ENCODE data around the gene RSAD2. TPM values are rescaled to one million over a fixed set of nuclear protein-coding genes. Genes with fewer than 3 reads are reported as not detected.

RSAD2 gene
- total and polyA plus RNA-seq, 2 donors (not counting 1 experiment from before 2014, with no cell fraction given): 0.17 to 1.7 TPM

- no peak overlapping the region for H3K4me2 ChIP-seq (ENCODE audit: extremely low read depth, insufficient read depth, low read length)
- no peak overlapping the region for H2AFZ ChIP-seq (ENCODE audit: low read length)
- no peak overlapping the region for H3K4me3 ChIP-seq (replicated peaks in 1 of 4; ENCODE audit: control extremely low read depth in 1 of 4, insufficient read depth in 1 of 4, low read depth in 3 of 4, low read length in 4 of 4)
- peaks cover 9% of the 10 kb centered on the region for H3K27me3 ChIP-seq (ENCODE audit: control insufficient read depth, insufficient read depth, low read length)
- H3K36me3 ChIP-seq (ENCODE audit: control insufficient read depth, insufficient read depth, low read length): no peaks in the 10 kb centered on the region
- H3K79me2 ChIP-seq (ENCODE audit: control insufficient read depth, insufficient read depth, low read length): no peaks in the 10 kb centered on the region
- DNase-seq (ENCODE audit: low read depth in 2 of 2): no peak
- no peaks in the 10 kb centered on the region for H3K4me1 ChIP-seq (ENCODE audit: control insufficient read depth, extremely low read depth, insufficient read depth, low read length)
- H3K9ac ChIP-seq (ENCODE audit: insufficient read depth, low read length): no peak overlapping the region
- no peak overlapping the region for H3K27ac ChIP-seq (ENCODE audit: insufficient read depth, low read length)
- H4K20me1 ChIP-seq (ENCODE audit: control insufficient read depth, extremely low read depth, insufficient read depth, low read length): no peaks in the 10 kb centered on the region
- TF ChIP-seq CTCF (conservative IDR thresholded peaks at IDR 0.05 in 1 of 2, IDR thresholded peaks at IDR 0.05 in 1 of 2; ENCODE audit: low read depth in 1 of 2, low read length in 2 of 2) (no peak), EZH2 (IDR thresholded peaks at IDR 0.05; ENCODE audit: low read length, missing control alignments) (no peak)
- no peaks in the 10 kb centered on the region for H3K9me3 ChIP-seq (ENCODE audit: control insufficient read depth, insufficient read depth, low read depth, low read length)
Measured at GRCh38 chr2:6945821-6946220, 68.2 kb downstream of the RSAD2 start.

- Histone ChIP-seq H3K27ac (ENCODE audit: insufficient read depth, low read length) (no peak overlapping the region), H3K4me2 (ENCODE audit: extremely low read depth, insufficient read depth, low read length) (no peak overlapping the region), H3K36me3 (ENCODE audit: control insufficient read depth, insufficient read depth, low read length) (no peaks in the 10 kb centered on the region), H2AFZ (ENCODE audit: low read length) (no peak overlapping the region), H3K4me1 (ENCODE audit: control insufficient read depth, extremely low read depth, insufficient read depth, low read length) (no peaks in the 10 kb centered on the region), H3K9ac (ENCODE audit: insufficient read depth, low read length) (no peak overlapping the region), H4K20me1 (ENCODE audit: control insufficient read depth, extremely low read depth, insufficient read depth, low read length) (no peaks in the 10 kb centered on the region), H3K79me2 (ENCODE audit: control insufficient read depth, insufficient read depth, low read length) (no peaks in the 10 kb centered on the region), H3K4me3 (replicated peaks in 1 of 4; ENCODE audit: control extremely low read depth in 1 of 4, insufficient read depth in 1 of 4, low read depth in 3 of 4, low read length in 4 of 4) (no peak overlapping the region), H3K27me3 (ENCODE audit: control insufficient read depth, insufficient read depth, low read length) (peaks cover 7% of the 10 kb centered on the region), H3K9me3 (ENCODE audit: control insufficient read depth, insufficient read depth, low read depth, low read length) (no peaks in the 10 kb centered on the region)
- TF ChIP-seq EZH2 (IDR thresholded peaks at IDR 0.05; ENCODE audit: low read length, missing control alignments) (no peak), CTCF (conservative IDR thresholded peaks at IDR 0.05 in 1 of 2, IDR thresholded peaks at IDR 0.05 in 1 of 2; ENCODE audit: low read depth in 1 of 2, low read length in 2 of 2) (no peak)
- DNase-seq (ENCODE audit: low read depth in 2 of 2): peak; percentile 85 to 94
Measured at GRCh38 chr2:6946722-6947121, 69.1 kb downstream of the RSAD2 start.

Other genes with a start within 250 kb of the RSAD2 start
- 0.26 and 0.33 TPM in 2 replicates for gene CMPK2, start 11.9 kb upstream of the RSAD2 start, total RNA-seq
- 0.20 and 0.52 TPM in 2 replicates for gene CMPK2, start 11.9 kb upstream of the RSAD2 start, polyA plus RNA-seq
- 0.17 and 0.26 TPM in 2 replicates for gene RNF144A, start 39.6 kb downstream of the RSAD2 start, total RNA-seq
- 0.24 and 0.40 TPM in 2 replicates for gene RNF144A, start 39.6 kb downstream of the RSAD2 start, polyA plus RNA-seq